Endothelial cell of umbilical vein (primary cell): Measurements from ENCODE around the gene LIPG. TPM values are rescaled to one million over a fixed set of nuclear protein-coding genes. Genes with fewer than 3 reads are reported as not detected.

Experiments
- BruUV-seq: library from RNA; stranded (reverse); fragments of 400-500 nt; replicated peaks from 2 replicates; lab custom pipeline; 2021; lab: Mats Ljungman, UMichigan
- CTCF ChIA-PET: fragments of 300-600, 350-600 bp; sonication (Branson Sonifier 250); formaldehyde crosslinking; loops from one replicate; lab custom pipeline; 2021; ENCODE audit warnings: antibody characterized with exemption, inconsistent platforms; lab: Charles Lee
- POLR2A ChIA-PET: fragments of 300-600, 350-600 bp; sonication (Branson Sonifier 250); formaldehyde crosslinking; loops from one replicate; lab custom pipeline; 2021; ENCODE audit warnings: antibody characterized with exemption, inconsistent platforms; lab: Charles Lee
- DNase-seq: peaks from one replicate; pipeline ENCODE4 v3.0.0-alpha.2; 2011; ENCODE audit warnings: low read depth, low spot score
- FAIRE-seq: peaks from 2 replicates; lab custom pipeline; 2011; peaks lifted over from hg19 to GRCh38; lab: Jason Lieb, UNC
- H2AFZ ChIP-seq: 2 replicates; pipeline ENCODE4 v1.6.0; 2012; ENCODE audit warnings: low read depth, low read length, control low read depth, inconsistent platforms
- H3K27ac ChIP-seq: 2 replicates; pipeline ENCODE4 v1.5.1; 2011; ENCODE audit warnings: low read depth, mild to moderate bottlenecking, control low read depth, low read length, moderate library complexity; ENCODE audit not compliant: insufficient read depth
- H3K27me3 ChIP-seq, 2 experiments: 2 replicates each; pipeline versions ENCODE4 v1.6.0 to v1.6.1; 2011; ENCODE audit warnings: low read length in 2 of 2, mixed read lengths in 1 of 2; ENCODE audit not compliant: control insufficient read depth in 2 of 2, insufficient read depth in 2 of 2
- H3K36me3 ChIP-seq, 2 experiments: 2 replicates in 1 of 2; 3 replicates in 1 of 2; pipeline ENCODE4 v1.5.1; 2011; ENCODE audit warnings: low read length in 2 of 2, mild to moderate bottlenecking in 1 of 2, moderate library complexity in 1 of 2; ENCODE audit not compliant: control insufficient read depth in 2 of 2, insufficient read depth in 2 of 2; ENCODE audit errors: extremely low read depth in 1 of 2
- H3K4me1 ChIP-seq: 3 replicates; pipeline ENCODE4 v1.5.1; 2011; ENCODE audit warnings: mild to moderate bottlenecking, low read length; ENCODE audit not compliant: control insufficient read depth, insufficient read depth; ENCODE audit errors: extremely low read depth
- H3K4me2 ChIP-seq: 2 replicates; pipeline ENCODE4 v1.6.1; 2011; ENCODE audit warnings: low read length, control low read depth, mixed read lengths; ENCODE audit not compliant: insufficient read depth
- H3K4me3 ChIP-seq, 3 experiments: fragments of 200-600 bp in 1 of 3; sonication (generic), shearing (Covaris generic) in 1 of 3; replicated peaks in 1 of 3; 2 replicates each; pipeline ENCODE4 v1.5.1; 2011 to 2016; ENCODE audit warnings: control low read depth in 3 of 3, low read length in 3 of 3, mild to moderate bottlenecking in 2 of 3, inconsistent platforms in 1 of 3, low read depth in 1 of 3, moderate library complexity in 1 of 3; ENCODE audit not compliant: insufficient read depth in 1 of 3
- H3K79me2 ChIP-seq: 2 replicates; pipeline ENCODE4 v1.6.0; 2012; ENCODE audit warnings: low read length, inconsistent platforms; ENCODE audit not compliant: control insufficient read depth, insufficient read depth
- H3K9ac ChIP-seq: replicated peaks from 2 replicates; pipeline ENCODE3; 2011; ENCODE audit warnings: low read length, control low read depth; ENCODE audit not compliant: insufficient read depth; ENCODE audit errors: extremely low read depth
- H3K9me1 ChIP-seq: replicated peaks from 3 replicates; pipeline ENCODE4 v1.6.0; 2011; ENCODE audit warnings: mild to moderate bottlenecking, low read length; ENCODE audit not compliant: control insufficient read depth, insufficient read depth; ENCODE audit errors: extremely low read depth
- H3K9me3 ChIP-seq: replicated peaks from 2 replicates; pipeline ENCODE4 v1.5.1; 2012; ENCODE audit warnings: low read length, inconsistent platforms; ENCODE audit not compliant: control insufficient read depth, insufficient read depth
- H4K20me1 ChIP-seq: replicated peaks from 2 replicates; pipeline ENCODE3; 2011; ENCODE audit warnings: mild to moderate bottlenecking, low read length; ENCODE audit not compliant: control insufficient read depth, insufficient read depth; ENCODE audit errors: extremely low read depth
- EZH2 ChIP-seq: IDR thresholded peaks from 2 replicates; pipeline ENCODE4 v1.6.1; 2012; ENCODE audit warnings: borderline replicate concordance, low read depth, mild to moderate bottlenecking, moderate library complexity, low read length, inconsistent platforms; ENCODE audit not compliant: severe bottlenecking
- FOS ChIP-seq: IDR thresholded peaks from 2 replicates; pipeline ENCODE4 v1.6.1; 2011; ENCODE audit warnings: mild to moderate bottlenecking, low read length, moderate library complexity, borderline replicate concordance; ENCODE audit not compliant: insufficient read depth
- GATA2 ChIP-seq: IDR thresholded peaks from 2 replicates; pipeline ENCODE4 v1.7.0; 2011; ENCODE audit warnings: low read depth, mild to moderate bottlenecking, moderate library complexity, mixed read lengths, low read length; ENCODE audit not compliant: insufficient read length, insufficient read depth
- JUN ChIP-seq: IDR thresholded peaks from 2 replicates; pipeline ENCODE4 v1.6.1; 2011; ENCODE audit warnings: borderline replicate concordance, low read depth; ENCODE audit not compliant: insufficient read length, insufficient read depth
- MYC ChIP-seq: IDR thresholded peaks from one replicate; pipeline ENCODE4 v1.6.1; 2011; ENCODE audit warnings: mild to moderate bottlenecking, low read depth, low read length
- POLR2A ChIP-seq: IDR thresholded peaks from 2 replicates; pipeline ENCODE4 v1.6.1; 2012; ENCODE audit warnings: low read depth, mild to moderate bottlenecking, control low read depth, low read length
- POLR2AphosphoS5 ChIP-seq: IDR thresholded peaks from 2 replicates; pipeline ENCODE4 v1.6.1; 2012; ENCODE audit warnings: low read depth, mild to moderate bottlenecking, control low read depth, low read length, moderate library complexity; ENCODE audit not compliant: insufficient read depth
- dilution Hi-C: fragments of 300-500 bp; cut with MboI; formaldehyde crosslinking; loops from one replicate; pipeline ENCODE4 v1.15.0; 2019; ENCODE audit warnings: low sequenced_read_pairs; ENCODE audit not compliant: extremely low pct_ligation_motif_present
- intact Hi-C: fragments of 100-400 bp; cut with micrococcal nuclease; formaldehyde crosslinking; loops from one replicate; pipeline ENCODE4 v1.10.0; 2022
- polyA plus RNA-seq, 4 experiments: library from polyadenylated mRNA; depleted of rRNA in 3 of 4; stranded (reverse) in 3 of 4; unstranded in 1 of 4; fragments of >200 nt; gene quantifications; 2 replicates each; pipeline versions ENCODE4 v1.2.1 to v1.2.3, GENCODE V29; 2011 to 2012; ENCODE audit warnings: missing spikeins in 1 of 4
- total RNA-seq: library from RNA; stranded (reverse); gene quantifications from 2 replicates; pipeline ENCODE4 v1.2.3, GENCODE V29; 2021
- TF ChIP-seq, protein P1 (sequence below): IDR thresholded peaks from 2 replicates; pipeline ENCODE4 v1.6.1; 2011; ENCODE audit not compliant: insufficient read depth, insufficient read length
- TF ChIP-seq, protein P2 (sequence below), 2 donors: IDR thresholded peaks; 1 replicate in 1 of 2; 2 replicates in 1 of 2; pipeline ENCODE4 v1.5.1; 2011; ENCODE audit warnings: low read length in 2 of 2, mild to moderate bottlenecking in 2 of 2, moderate library complexity in 2 of 2, control low read depth in 1 of 2, inconsistent platforms in 1 of 2, low read depth in 1 of 2; ENCODE audit not compliant: insufficient read depth in 1 of 2; ENCODE audit errors: extremely low read depth in 1 of 2

The LIPG gene
- total and polyA plus RNA-seq, 2 donors (not counting 3 experiments of a cell fraction or from before 2014, with no cell fraction given) = 80.6 to 86.3 TPM

DNA sequence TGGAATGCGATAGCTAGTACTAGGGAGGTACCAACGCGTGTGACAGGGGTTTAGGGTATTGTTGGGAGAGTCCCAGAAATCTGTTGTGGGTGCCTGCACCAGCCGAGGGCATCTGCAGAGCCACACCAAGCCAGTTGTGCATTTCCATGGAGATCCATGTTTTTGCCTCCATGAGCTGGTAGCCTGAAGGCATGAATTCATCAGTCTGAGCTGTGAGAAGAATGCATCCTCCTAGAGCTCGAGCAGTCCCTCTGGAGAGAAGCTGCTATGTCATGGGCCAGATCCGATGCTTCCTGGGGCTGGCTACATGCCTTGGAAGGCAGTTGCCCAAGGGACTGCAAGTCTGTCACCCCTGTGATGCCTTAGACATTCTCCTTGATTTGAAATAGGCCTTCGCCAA is 57.9 kb downstream of the LIPG start:
- no peaks in the 10 kb centered on the region for H3K9me1 ChIP-seq
- H3K4me1 ChIP-seq = peaks cover 14% of the 10 kb centered on the region
- FAIRE-seq = no peak
- H3K9me3 ChIP-seq = no peaks in the 10 kb centered on the region
- H3K36me3 ChIP-seq = no peaks in the 10 kb centered on the region
- no peak overlapping the region for H3K9ac ChIP-seq
- peaks cover 0 to 2% of the 10 kb centered on the region in 2 experiments for H3K27me3 ChIP-seq
- POLR2A ChIA-PET = no interaction called here
- no peak overlapping the region for H3K4me3 ChIP-seq
- intact Hi-C loops (loop anchor here (1.0 kb wide), 1 partner anchor 44 kb away; no protein-coding TSS in a partner anchor), dilution Hi-C loops (no loop called here)
- DNase-seq = no peak
- no peaks in the 10 kb centered on the region for H3K79me2 ChIP-seq
- CTCF ChIA-PET = interaction anchor here (1.1 to 2.7 kb wide), 2 partner anchors 10 to 16 kb away, joined by 3 to 7 read pairs; no protein-coding TSS in a partner anchor
- H2AFZ ChIP-seq = no peak overlapping the region
- BruUV-seq = no TSS peak
- TF ChIP-seq MYC = no peak
- no peak for TF ChIP-seq GATA2
- TF ChIP-seq, protein P1, sequence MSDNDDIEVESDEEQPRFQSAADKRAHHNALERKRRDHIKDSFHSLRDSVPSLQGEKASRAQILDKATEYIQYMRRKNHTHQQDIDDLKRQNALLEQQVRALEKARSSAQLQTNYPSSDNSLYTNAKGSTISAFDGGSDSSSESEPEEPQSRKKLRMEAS = no peak
- TF ChIP-seq FOS = no peak
- no peak for TF ChIP-seq JUN
- TF ChIP-seq POLR2A = no peak
- no peak for TF ChIP-seq EZH2
- TF ChIP-seq, protein P2, sequence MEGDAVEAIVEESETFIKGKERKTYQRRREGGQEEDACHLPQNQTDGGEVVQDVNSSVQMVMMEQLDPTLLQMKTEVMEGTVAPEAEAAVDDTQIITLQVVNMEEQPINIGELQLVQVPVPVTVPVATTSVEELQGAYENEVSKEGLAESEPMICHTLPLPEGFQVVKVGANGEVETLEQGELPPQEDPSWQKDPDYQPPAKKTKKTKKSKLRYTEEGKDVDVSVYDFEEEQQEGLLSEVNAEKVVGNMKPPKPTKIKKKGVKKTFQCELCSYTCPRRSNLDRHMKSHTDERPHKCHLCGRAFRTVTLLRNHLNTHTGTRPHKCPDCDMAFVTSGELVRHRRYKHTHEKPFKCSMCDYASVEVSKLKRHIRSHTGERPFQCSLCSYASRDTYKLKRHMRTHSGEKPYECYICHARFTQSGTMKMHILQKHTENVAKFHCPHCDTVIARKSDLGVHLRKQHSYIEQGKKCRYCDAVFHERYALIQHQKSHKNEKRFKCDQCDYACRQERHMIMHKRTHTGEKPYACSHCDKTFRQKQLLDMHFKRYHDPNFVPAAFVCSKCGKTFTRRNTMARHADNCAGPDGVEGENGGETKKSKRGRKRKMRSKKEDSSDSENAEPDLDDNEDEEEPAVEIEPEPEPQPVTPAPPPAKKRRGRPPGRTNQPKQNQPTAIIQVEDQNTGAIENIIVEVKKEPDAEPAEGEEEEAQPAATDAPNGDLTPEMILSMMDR (IDR thresholded peaks at IDR 0.05; ENCODE audit: extremely low read depth in 1 of 2, insufficient read depth in 1 of 2, low read depth in 1 of 2, low read length in 2 of 2) = no peak
- no peak for TF ChIP-seq POLR2AphosphoS5
- no peak overlapping the region for H3K27ac ChIP-seq
- no peaks in the 10 kb centered on the region for H4K20me1 ChIP-seq
- no peak overlapping the region for H3K4me2 ChIP-seq
